ENCODE data around the gene DLG2.

- TF ChIP-seq, protein P1, sequence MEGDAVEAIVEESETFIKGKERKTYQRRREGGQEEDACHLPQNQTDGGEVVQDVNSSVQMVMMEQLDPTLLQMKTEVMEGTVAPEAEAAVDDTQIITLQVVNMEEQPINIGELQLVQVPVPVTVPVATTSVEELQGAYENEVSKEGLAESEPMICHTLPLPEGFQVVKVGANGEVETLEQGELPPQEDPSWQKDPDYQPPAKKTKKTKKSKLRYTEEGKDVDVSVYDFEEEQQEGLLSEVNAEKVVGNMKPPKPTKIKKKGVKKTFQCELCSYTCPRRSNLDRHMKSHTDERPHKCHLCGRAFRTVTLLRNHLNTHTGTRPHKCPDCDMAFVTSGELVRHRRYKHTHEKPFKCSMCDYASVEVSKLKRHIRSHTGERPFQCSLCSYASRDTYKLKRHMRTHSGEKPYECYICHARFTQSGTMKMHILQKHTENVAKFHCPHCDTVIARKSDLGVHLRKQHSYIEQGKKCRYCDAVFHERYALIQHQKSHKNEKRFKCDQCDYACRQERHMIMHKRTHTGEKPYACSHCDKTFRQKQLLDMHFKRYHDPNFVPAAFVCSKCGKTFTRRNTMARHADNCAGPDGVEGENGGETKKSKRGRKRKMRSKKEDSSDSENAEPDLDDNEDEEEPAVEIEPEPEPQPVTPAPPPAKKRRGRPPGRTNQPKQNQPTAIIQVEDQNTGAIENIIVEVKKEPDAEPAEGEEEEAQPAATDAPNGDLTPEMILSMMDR (IDR thresholded peaks at IDR 0.05; ENCODE audit: low read length) = no peak
- TF ChIP-seq EZH2phosphoT487 (IDR thresholded peaks at IDR 0.05; ENCODE audit: low read length) = no peak
Measured at GRCh38 chr11:84232511-84232910, 1394.6 kb downstream of the DLG2 start.

All from MM.1S (cell line).